Motor neuron (in vitro differentiated cells): ENCODE results near the gene CETN2. TPM values are rescaled to one million over a fixed set of nuclear protein-coding genes. Genes with fewer than 3 reads are reported as not detected.
"Not testable (repeated sequence)": the region's sequence is repeated elsewhere in the genome, so short reads cannot be mapped to it uniquely, and the experiment has no call there.

Experiments used
- ATAC-seq, 8 experiments: fragments of 200-7000 bp; cut with Tn5 transposase; replicated peaks in 6 of 8; 2 replicates each; pipeline ENCODE4 v1.8.0; 2021; ENCODE audit warnings: mild to moderate bottlenecking in 8 of 8, moderate library complexity in 8 of 8
- H3K27ac ChIP-seq, 2 donors: fragments of 250-450 bp; sonication (Bioruptor Pico); 2 replicates each; pipeline ENCODE4 v1.9.0; 2021; ENCODE audit warnings: antibody characterized with exemption in 2 of 2, mild to moderate bottlenecking in 2 of 2, moderate library complexity in 1 of 2
- H3K4me1 ChIP-seq, 2 donors: fragments of 250-450 bp; sonication (Bioruptor Pico); replicated peaks in 1 of 2; 2 replicates each; pipeline ENCODE4 v1.6.1; 2021; ENCODE audit warnings: antibody characterized with exemption in 2 of 2, mild to moderate bottlenecking in 2 of 2, moderate library complexity in 1 of 2
- H3K4me3 ChIP-seq, 5 donors: fragments of 250-450 bp; sonication (Bioruptor Pico); 2 replicates each; pipeline ENCODE4 v1.9.0; 2021; ENCODE audit warnings: antibody characterized with exemption in 5 of 5, mild to moderate bottlenecking in 5 of 5, moderate library complexity in 4 of 5
- WGBS, 10 experiments: fragments of 450-650 bp; shearing (Covaris generic); methylation state at CpG; one replicate each; pipeline ENCODE4 v1.0.0; 2022; 5-methylcytosine and 5-hydroxymethylcytosine counted together
- in situ Hi-C, 9 experiments: fragments of 400-800 bp; cut with MboI; loops; one replicate each; pipeline ENCODE4 v1.15.0; 2021; ENCODE audit warnings: low sequenced_read_pairs in 9 of 9, low pct_unique_long_range_greater_than_20kb in 2 of 9; ENCODE audit not compliant: unreplicated experiment in 9 of 9
- total RNA-seq, 8 experiments: library from RNA; unstranded; fragments of 300-600 nt; gene quantifications; 2 replicates each; pipeline versions ENCODE4 v1.2.3 to v1.2.4, GENCODE V29; 2022

The CETN2 gene
- total RNA-seq, 8 experiments from 2014 or later = 29.2 to 175 (median 54.8) TPM

- in situ Hi-C loops = no loop called here
- Histone ChIP-seq H3K27ac (no peak overlapping the region), H3K4me1 (no peaks in the 10 kb centered on the region), H3K4me3 (no peak overlapping the region)
- no peak for ATAC-seq
- WGBS, 10 experiments = 100% methylated on average over 1 of the region's 2 CpGs; no CpG with 5 or more reads in 8 of the 10 experiments
These were observed 19.9 kb upstream of the CETN2 start for GRCh38 chrX:152850465-152850864.

- H3K27ac ChIP-seq = no peak overlapping the region
- no peak overlapping the region for H3K4me3 ChIP-seq
- 19 to 100% (median 61%) methylated on average over 1 to 6 of the region's 6 CpGs; no CpG with 5 or more reads in 6 of the 10 experiments for WGBS, 10 experiments
- no peak for ATAC-seq
- in situ Hi-C loops = no loop called here
- no peaks in the 10 kb centered on the region for H3K4me1 ChIP-seq
These were observed 16.7 kb upstream of the CETN2 start for GRCh38 chrX:152847281-152847680.

- WGBS, 10 experiments = 49 to 75% (median 71%) methylated on average over 1 to 9 of the region's 17 CpGs; no CpG with 5 or more reads in 7 of the 10 experiments
- in situ Hi-C loops = no loop called here
- ATAC-seq = no peak
- Histone ChIP-seq H3K4me1 (no peaks in the 10 kb centered on the region), H3K4me3 (no peak overlapping the region), H3K27ac (no peak overlapping the region)
These were observed 15.2 kb upstream of the CETN2 start for GRCh38 chrX:152845618-152846240.

DNA sequence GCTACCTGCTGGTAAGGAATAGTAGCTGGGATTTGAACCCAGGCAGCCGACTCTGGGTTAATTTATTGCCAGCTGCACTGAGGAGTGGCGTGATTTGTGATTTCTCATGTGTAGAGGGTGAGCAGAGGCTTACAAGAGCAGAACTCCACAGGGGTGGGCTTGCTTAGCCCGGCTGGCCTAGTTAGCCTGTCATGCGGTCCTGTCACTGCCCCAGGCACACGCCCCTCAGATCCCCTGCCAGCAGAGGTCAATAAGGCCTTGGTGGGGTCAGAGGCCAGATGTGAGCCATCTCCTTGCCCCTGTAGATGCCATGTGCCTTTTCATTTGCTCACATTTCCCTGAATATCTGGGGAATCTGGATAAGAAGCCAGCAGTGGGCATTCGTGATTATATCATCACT, 13.7 kb upstream of the CETN2 start:
- Histone ChIP-seq H3K27ac (no peak overlapping the region), H3K4me3 (no peak overlapping the region), H3K4me1 (no peaks in the 10 kb centered on the region)
- no peak for ATAC-seq
- WGBS, 10 experiments = 10 to 65% (median 22%) methylated on average over 1 to 4 of the region's 6 CpGs; no CpG with 5 or more reads in 6 of the 10 experiments
- in situ Hi-C loops = no loop called here

DNA sequence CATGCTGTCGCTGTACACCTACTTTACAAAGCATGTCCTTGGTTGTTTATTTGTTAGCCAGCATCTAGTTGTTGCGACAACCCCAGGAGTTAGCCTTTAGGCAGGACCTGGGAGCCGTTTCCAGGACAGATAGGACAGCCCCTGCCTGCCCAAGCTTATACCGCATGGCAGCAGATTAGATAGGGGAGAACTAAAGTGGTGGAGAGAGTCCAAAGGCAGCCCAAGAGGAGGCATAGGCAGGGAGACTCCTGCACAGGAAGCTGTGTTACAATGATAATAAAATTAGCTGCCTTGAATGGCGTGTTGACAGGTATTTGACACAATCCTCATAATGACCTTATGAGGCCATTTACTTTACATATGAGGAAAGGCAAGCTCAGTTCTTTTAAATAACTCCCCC, 13.3 kb upstream of the CETN2 start:
- WGBS, 10 experiments = 33 to 100% methylated on average over 2 of the region's 5 CpGs; no CpG with 5 or more reads in 8 of the 10 experiments
- H3K27ac ChIP-seq = no peak overlapping the region
- peak in 2 of 8 experiments; percentile 51 to 62 for ATAC-seq

GRCh38 chrX:152842772-152843338, 12.3 kb upstream of the CETN2 start:
- ATAC-seq = no peak
- in situ Hi-C loops = no loop called here
- no peaks in the 10 kb centered on the region for H3K4me1 ChIP-seq
- no peak overlapping the region for H3K4me3 ChIP-seq
- 73 to 100% (median 100%) methylated on average over 1 to 10 of the region's 10 CpGs; no CpG with 5 or more reads in 5 of the 10 experiments for WGBS, 10 experiments
- H3K27ac ChIP-seq = no peak overlapping the region

More for the DNA sequence above, 13.3 kb upstream of the CETN2 start:
- Histone ChIP-seq H3K4me3 (no peak overlapping the region), H3K4me1 (no peaks in the 10 kb centered on the region)
- in situ Hi-C loops = no loop called here

- ATAC-seq, H3K4me3 ChIP-seq, H3K4me1 ChIP-seq, H3K27ac ChIP-seq, in situ Hi-C loops: not testable (repeated sequence)
- no CpG with 5 or more reads among the region's 1 CpG for WGBS, 10 experiments
These were observed 4.9 kb upstream of the CETN2 start for GRCh38 chrX:152835470-152835869.

- in situ Hi-C loops = no loop called here
- no peak for ATAC-seq
- Histone ChIP-seq H3K4me1 (peaks cover 0 to 2% of the 10 kb centered on the region in 2 donors), H3K27ac (no peak overlapping the region), H3K4me3 (no peak overlapping the region)
- WGBS, 10 experiments = 0 to 100% (median 100%) methylated on average over 1 to 3 of the region's 4 CpGs; no CpG with 5 or more reads in 5 of the 10 experiments
These were observed 2.8 kb upstream of the CETN2 start for GRCh38 chrX:152833378-152833777.

GRCh38 chrX:152832520-152832919, 2.0 kb upstream of the CETN2 start:
- 45 to 100% (median 61%) methylated on average over 1 to 4 of the region's 5 CpGs; no CpG with 5 or more reads in 7 of the 10 experiments for WGBS, 10 experiments
- Histone ChIP-seq H3K27ac (no peak overlapping the region), H3K4me1 (peaks cover 0 to 2% of the 10 kb centered on the region in 2 donors), H3K4me3 (no peak overlapping the region)
- in situ Hi-C loops = no loop called here
- ATAC-seq = no peak

DNA sequence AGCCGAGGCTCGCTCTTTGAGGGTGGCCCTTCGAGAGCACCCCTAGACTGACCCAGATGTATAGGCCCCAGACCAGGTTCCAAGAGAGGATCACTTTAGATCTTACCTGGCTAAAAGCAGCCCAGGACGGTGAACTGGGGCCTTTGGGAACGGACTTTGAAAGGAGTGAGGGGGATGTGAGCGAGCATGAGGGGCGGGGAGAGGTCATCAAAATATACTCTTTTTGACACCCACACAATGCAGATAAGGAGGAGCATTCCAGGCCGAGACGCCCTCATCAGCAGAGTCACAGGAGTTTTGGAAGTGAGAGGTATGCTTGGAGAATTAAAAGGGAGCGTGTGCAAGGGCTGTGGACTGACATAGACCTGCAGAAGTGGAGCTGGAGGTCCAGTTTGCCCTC, 834 bp upstream of the CETN2 start:
- ATAC-seq = no peak
- in situ Hi-C loops = no loop called here
- H3K27ac ChIP-seq = peak overlapping the region; percentile 44 to 64
- peak overlapping the region; percentile 52 to 92 (median 64) for H3K4me3 ChIP-seq
- peaks cover 0 to 2% of the 10 kb centered on the region in 2 donors for H3K4me1 ChIP-seq
- 0% methylated on average over 1 of the region's 10 CpGs; no CpG with 5 or more reads in 9 of the 10 experiments for WGBS, 10 experiments

DNA sequence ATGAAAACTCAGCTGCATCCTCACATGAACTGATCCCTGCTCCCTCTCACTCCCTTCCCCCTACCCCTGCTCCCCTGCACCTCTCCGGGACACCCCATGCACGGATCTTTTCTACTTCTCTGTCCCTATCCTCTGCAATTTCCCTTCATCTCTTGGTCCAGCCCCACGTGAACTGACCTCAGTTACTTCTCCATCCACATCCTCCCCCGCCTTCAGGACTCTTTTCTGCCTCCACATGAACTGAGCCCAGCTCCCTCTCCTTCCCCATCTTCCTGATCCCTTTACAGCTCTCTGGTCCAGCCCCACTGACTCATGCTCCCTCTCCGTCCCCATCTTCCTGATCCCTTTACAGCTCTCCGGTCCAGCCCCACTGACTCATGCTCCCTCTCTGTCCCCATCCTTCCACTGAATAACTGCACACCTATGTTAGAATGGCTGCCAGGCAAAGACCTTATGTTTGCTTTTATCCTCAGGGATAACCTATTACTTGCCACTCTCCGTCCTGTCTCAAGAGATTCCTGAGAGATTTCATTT, 5.6 kb downstream of the CETN2 start:
- ATAC-seq = peak in 5 of 8 experiments; percentile 15 to 44 (median 35)
- H3K4me3 ChIP-seq = no peak overlapping the region
- in situ Hi-C loops = loop anchor here in 3 of 9 experiments (25.0 kb wide), 2 partner anchors 163 to 188 kb away; partner anchors contain the start of gene GABRQ (in 2 of the 3)
- WGBS, 10 experiments = 10 to 100% (median 50%) methylated on average over 1 to 5 of the region's 7 CpGs; no CpG with 5 or more reads in 5 of the 10 experiments
- H3K4me1 ChIP-seq = no peaks in the 10 kb centered on the region
- H3K27ac ChIP-seq = no peak overlapping the region

DNA sequence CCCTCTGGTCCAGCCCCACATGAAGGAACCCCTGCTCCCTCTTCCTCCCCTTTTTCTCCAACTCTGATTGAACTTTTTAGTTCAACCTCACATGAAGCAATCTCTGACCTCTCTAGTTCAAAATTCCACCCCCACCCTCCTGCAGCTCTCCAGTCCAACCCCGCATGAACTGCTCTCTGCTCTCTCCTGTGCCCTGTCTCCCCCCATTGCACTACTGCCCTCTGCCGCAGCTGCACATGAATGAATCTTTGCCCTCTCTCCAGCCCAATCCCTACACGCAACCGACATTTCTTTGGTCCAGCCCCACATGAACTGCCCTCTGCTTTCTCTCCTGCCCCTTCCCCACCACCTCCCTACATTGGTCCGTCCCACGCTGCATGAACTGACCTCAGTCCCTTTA, 6.9 kb downstream of the CETN2 start:
- WGBS, 10 experiments = 47% methylated on average over 3 of the region's 6 CpGs; no CpG with 5 or more reads in 9 of the 10 experiments
- Histone ChIP-seq H3K4me3 (no peak overlapping the region), H3K4me1 (no peaks in the 10 kb centered on the region), H3K27ac (no peak overlapping the region)
- in situ Hi-C loops = loop anchor here in 3 of 9 experiments (25.0 kb wide), 2 partner anchors 161 to 186 kb away; partner anchors contain the start of gene GABRQ (in 2 of the 3)
- ATAC-seq = no peak

- in situ Hi-C loops = loop anchor here in 3 of 9 experiments (25.0 kb wide), 2 partner anchors 160 to 185 kb away; partner anchors contain the start of gene GABRQ (in 2 of the 3)
- Histone ChIP-seq H3K4me3 (no peak overlapping the region), H3K27ac (no peak overlapping the region), H3K4me1 (no peaks in the 10 kb centered on the region)
- 50 to 100% (median 67%) methylated on average over 1 to 6 of the region's 6 CpGs; no CpG with 5 or more reads in 6 of the 10 experiments for WGBS, 10 experiments
- ATAC-seq = no peak
These were observed 8.0 kb downstream of the CETN2 start for GRCh38 chrX:152822383-152823086.
